K562 (cell line): ENCODE results near the gene FUT9.

Source experiments
- FOXM1 ChIP-seq, 2 experiments: fragments of 450-650 bp in 1 of 2; sonication (generic) in 1 of 2; formaldehyde crosslinking in 1 of 2; IDR thresholded peaks; 2 replicates each; pipeline versions ENCODE4 v1.6.1 to v1.9.0; 2017 to 2022; ENCODE audit warnings: low read depth in 2 of 2, mild to moderate bottlenecking in 2 of 2, missing genetic modification reagents in 1 of 2, moderate library complexity in 1 of 2
- TF ChIP-seq, protein P1 (sequence below), 3 experiments: IDR thresholded peaks in 2 of 3; conservative IDR thresholded peaks in 1 of 3; 2 replicates each; pipeline ENCODE4 v1.5.1; 2011 to 2012; ENCODE audit warnings: low read length in 3 of 3, mild to moderate bottlenecking in 3 of 3, control low read depth in 2 of 3, improper control_type of control experiment in 1 of 3, inconsistent platforms in 1 of 3, low read depth in 1 of 3, mixed read lengths in 1 of 3, moderate library complexity in 1 of 3; ENCODE audit not compliant: insufficient read depth in 2 of 3

DNA sequence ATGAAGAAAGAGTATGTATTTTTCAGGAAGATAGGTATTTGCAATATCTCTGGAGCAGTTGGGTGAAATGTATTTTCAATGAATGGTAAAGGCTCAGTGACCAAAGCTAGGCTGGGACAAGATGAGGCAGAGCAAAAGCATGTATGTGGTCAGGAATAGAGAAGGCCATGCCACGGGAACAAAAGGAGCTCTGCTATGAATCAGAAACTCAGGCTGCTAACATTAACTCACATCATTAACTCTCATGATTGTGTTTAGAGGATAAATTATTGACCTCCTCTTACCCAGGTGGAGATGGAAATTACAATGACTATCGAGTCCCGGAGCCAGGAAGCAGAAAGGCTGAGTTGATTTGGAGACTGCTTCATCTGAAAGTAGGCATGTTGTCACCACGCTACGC is 220.2 kb downstream of the FUT9 start:
- TF ChIP-seq, protein P1, sequence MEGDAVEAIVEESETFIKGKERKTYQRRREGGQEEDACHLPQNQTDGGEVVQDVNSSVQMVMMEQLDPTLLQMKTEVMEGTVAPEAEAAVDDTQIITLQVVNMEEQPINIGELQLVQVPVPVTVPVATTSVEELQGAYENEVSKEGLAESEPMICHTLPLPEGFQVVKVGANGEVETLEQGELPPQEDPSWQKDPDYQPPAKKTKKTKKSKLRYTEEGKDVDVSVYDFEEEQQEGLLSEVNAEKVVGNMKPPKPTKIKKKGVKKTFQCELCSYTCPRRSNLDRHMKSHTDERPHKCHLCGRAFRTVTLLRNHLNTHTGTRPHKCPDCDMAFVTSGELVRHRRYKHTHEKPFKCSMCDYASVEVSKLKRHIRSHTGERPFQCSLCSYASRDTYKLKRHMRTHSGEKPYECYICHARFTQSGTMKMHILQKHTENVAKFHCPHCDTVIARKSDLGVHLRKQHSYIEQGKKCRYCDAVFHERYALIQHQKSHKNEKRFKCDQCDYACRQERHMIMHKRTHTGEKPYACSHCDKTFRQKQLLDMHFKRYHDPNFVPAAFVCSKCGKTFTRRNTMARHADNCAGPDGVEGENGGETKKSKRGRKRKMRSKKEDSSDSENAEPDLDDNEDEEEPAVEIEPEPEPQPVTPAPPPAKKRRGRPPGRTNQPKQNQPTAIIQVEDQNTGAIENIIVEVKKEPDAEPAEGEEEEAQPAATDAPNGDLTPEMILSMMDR (IDR thresholded peaks at IDR 0.05 in 2 of 3, conservative IDR thresholded peaks at IDR 0.05 in 1 of 3; ENCODE audit: insufficient read depth in 2 of 3, low read depth in 1 of 3, low read length in 3 of 3), result no peak
- TF ChIP-seq FOXM1 (IDR thresholded peaks at IDR 0.05; ENCODE audit: low read depth), result no peak
- no peak for TF ChIP-seq FOXM1 (CRISPR knock-in tag; IDR thresholded peaks at IDR 0.05; ENCODE audit: low read depth)
